ENCODE measurements around the gene FFAR3.
A peak's percentile ranks its signal among the peaks of the same experiment; 100 is the strongest.

Gene FFAR3

DNA sequence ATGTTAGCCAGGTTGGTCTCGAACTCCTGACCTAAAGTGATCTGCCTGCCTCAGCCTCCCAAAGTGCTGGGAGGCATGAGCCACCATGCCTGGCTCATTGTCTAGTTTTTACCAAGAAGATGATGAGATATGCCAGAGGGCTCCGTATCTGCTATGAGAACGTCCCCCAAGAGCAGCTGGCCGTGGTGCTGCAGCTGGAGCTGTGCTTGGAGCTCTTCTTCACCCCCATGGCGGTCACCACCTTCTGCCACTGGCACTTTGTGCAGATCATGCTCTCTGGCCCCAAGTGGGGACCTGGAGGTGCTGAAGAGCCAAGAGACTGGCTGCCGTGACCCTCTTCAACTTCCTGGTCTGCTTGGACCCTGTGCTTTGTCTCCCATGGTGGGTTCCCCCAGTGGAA lies 49.4 kb downstream of the FFAR3 start:
- no peak for FAIRE-seq

DNA sequence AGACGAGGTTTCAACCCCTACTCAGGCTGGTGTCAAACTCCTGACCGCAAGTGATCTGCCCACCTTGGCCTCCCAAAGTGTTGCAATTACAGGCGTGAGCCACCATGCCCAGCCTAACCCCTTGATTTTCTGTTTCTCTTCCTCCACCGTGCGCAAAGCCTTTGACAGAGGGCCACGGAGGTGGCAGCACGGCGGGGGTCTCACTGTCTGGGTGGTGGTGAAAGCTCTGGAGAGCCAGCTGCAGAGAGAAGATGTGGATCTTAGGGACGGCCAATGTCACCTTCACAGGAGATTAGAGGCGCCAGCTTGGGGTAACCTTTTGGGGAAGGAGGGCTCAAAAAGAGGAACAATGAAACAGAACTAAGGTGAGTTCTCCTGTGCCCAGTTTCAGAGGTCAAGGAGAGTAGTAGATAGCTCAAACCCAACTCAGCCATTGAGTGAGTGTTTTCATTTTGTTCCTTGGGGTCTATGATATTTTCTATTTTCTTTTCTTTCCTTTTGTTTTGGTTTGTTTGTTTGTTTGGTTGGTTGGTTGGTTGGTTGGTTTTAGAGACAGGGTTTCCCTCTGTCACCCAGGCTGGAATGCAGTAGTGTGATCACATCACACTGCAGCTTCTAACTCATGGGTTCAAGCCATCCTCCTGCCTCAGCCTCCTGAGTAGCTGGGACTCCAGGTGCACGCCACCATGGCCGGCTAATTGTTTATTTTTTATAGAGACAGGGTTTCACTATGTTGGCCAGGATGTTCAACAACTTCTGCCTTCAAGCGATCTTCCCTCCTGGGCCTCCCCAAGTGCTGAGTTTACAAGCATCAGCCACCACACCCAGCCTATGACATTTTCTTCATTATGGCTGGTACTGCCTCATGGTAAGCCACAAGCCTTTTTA lies 50.3 kb downstream of the FFAR3 start:
- DNase-seq (ENCODE audit: insufficient read length, low spot score) (no peak), FAIRE-seq (peak; percentile 89)
- peak; percentile 71 for TF ChIP-seq SPI1 (IDR thresholded peaks at IDR 0.05; ENCODE audit: low read depth, low read length)
- TF ChIP-seq TAF1 (IDR thresholded peaks at IDR 0.05; ENCODE audit: low read depth, low read length), result no peak

More for the DNA sequence above, 49.4 kb downstream of the FFAR3 start:
- DNase-seq (ENCODE audit: insufficient read length, low spot score), result no peak
- TF ChIP-seq PAX5 (IDR thresholded peaks at IDR 0.05; ENCODE audit: insufficient read depth, low read length, severe bottlenecking), result no peak
- no peak for TF ChIP-seq POLR2AphosphoS5 (IDR thresholded peaks at IDR 0.05; ENCODE audit: low read depth, low read length)
- TF ChIP-seq POLR2A (IDR thresholded peaks at IDR 0.05; ENCODE audit: low read depth, low read length), result no peak
- TF ChIP-seq SPI1 (IDR thresholded peaks at IDR 0.05; ENCODE audit: low read depth, low read length), result no peak
- no peak for TF ChIP-seq POU2F2 (IDR thresholded peaks at IDR 0.05; ENCODE audit: low read depth, low read length)
- no peak for TF ChIP-seq TAF1 (IDR thresholded peaks at IDR 0.05; ENCODE audit: low read depth, low read length)

DNA sequence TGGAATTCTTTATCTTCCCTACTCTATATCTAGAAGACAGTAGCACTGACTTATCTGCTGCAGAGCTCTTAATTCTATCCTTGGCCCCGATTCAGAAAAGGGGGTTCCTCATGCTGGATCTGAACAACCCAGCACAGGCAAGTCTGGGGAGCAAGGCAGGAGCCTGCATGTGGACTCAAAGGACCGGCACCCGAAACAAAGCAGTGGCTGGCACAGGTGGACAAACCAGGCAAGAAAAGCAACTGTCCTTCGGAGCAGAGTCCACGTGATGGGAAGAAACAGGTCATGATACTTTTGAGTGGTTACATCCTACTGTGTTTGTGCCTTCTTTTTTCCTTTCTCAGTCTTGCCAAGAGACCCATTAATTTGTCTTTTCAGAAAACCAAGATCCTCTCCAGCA lies 50.9 kb downstream of the FFAR3 start:
- FAIRE-seq (no peak), DNase-seq (ENCODE audit: insufficient read length, low spot score) (no peak)
- no peak for TF ChIP-seq TAF1 (IDR thresholded peaks at IDR 0.05; ENCODE audit: low read depth, low read length)
- TF ChIP-seq PAX5 (IDR thresholded peaks at IDR 0.05; ENCODE audit: insufficient read depth, low read length, severe bottlenecking), result no peak
- TF ChIP-seq POU2F2 (IDR thresholded peaks at IDR 0.05; ENCODE audit: low read depth, low read length), result no peak
- no peak for TF ChIP-seq POLR2AphosphoS5 (IDR thresholded peaks at IDR 0.05; ENCODE audit: low read depth, low read length)
- no peak for TF ChIP-seq SPI1 (IDR thresholded peaks at IDR 0.05; ENCODE audit: low read depth, low read length)
